NCI-H2029 treated with DMSO at 0.1 percent for 48 hours (cell line): ENCODE data around the gene CLCA1.
"Not testable (repeated sequence)": the region's sequence is repeated elsewhere in the genome, so short reads cannot be mapped to it uniquely, and the experiment has no call there.

Source experiments
- DNase-seq: peaks from one replicate; lab custom pipeline; 2025; lab: John Stamatoyannopoulos, UW

The CLCA1 gene

GRCh38 chr1:86466109-86466844 is 2.5 kb upstream of the CLCA1 start:
- DNase-seq: no peak

- DNase-seq: no peak
These were observed 1.7 kb upstream of the CLCA1 start for GRCh38 chr1:86466986-86467385.

GRCh38 chr1:86470859-86471258 is 2.1 kb downstream of the CLCA1 start:
- no peak for DNase-seq

DNA sequence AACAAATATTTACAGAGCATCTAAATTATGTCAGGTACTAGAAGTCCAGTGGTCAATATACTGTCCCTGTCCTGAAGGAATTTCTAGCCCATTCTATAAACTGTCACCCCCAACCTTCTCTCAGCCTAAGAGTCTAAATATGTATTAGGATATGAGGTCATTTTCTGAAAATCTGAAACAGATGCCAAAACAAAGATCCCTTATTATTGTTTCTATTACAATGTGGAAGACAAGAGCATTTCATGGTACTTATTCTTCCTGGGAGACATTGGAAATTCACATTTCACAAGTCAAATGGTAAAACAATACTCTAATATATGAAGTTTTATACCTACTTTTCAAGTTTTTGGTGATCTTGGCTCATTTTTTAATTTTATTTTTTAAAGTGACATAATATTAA is 2.6 kb downstream of the CLCA1 start:
- no peak for DNase-seq

DNA sequence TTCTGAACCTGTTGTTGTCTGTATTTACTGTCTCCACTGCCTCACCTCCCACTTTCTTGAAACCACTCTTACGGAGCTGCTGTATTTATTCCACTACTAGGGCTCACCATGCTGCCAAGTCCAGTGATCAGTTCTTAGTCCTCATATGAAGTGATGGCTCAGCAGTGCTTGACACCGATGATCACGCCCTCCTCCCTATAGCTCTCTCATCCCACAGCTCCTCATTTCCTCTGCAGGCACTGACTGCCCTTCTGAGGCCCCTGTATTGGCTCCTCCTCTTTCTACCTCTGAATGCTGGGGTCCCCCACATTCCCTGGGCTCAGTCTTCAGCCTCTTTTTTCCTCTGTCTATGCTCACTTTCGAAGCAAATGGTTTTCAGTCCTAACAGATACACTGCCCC is 3.4 kb downstream of the CLCA1 start:
- DNase-seq: no peak

DNA sequence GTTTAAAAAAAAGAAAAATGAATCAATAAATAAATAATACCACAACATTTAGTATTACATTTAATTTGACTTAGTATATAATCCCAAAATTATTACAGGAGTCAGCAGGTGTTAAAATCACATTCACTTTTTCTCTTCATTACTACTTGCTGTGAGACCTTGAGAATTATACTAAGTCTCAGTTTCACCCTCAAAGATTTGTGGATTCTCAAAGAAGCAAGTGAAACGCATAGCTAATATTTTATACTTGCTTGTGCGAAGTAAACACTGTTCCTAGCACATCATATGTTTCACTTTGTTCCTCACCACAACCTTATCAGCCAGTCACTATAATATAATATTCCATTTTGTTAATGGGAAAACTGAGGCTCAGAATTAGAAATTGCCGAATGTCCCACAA is 4.0 kb downstream of the CLCA1 start:
- DNase-seq: no peak

GRCh38 chr1:86477256-86477655 is 8.5 kb downstream of the CLCA1 start:
- no peak for DNase-seq

- no peak for DNase-seq
These were observed 9.0 kb downstream of the CLCA1 start for GRCh38 chr1:86477682-86478081.

- DNase-seq: no peak
These were observed 9.9 kb downstream of the CLCA1 start for GRCh38 chr1:86478416-86479156.

GRCh38 chr1:86481966-86482365 is 13.2 kb downstream of the CLCA1 start:
- DNase-seq: no peak

DNA sequence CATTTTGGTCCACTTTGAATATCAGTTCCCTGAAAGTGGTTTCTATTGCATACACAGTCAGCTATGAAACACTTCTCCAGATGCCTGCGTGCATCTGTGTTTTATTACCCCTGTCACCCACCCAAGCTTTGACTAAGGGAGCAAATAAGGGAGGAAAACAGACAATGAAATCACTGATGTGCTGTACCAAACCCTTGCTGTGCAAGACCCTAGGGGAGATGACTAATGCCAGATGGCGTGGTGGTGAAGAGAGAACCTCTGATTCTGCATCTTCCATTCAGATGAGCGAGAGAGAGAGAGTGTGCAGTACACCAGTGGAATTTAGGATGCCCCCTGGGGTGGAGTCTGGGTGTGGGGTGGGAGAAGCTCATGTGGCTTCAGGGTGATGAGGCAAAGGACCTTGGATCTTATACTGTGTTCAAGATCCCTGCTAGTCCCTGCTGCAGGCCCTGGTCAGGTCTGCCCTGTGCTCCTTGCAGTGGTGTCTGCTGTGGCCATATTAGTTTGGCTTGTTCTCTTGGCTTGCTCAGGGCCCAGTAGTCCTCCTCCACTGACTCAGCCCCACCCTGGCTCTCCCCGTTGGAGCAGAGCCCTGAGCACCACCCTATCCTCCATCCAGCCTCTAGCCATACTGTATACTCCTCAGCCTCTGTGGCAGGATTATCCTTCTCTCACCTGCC is 18.5 kb downstream of the CLCA1 start:
- no peak for DNase-seq

DNA sequence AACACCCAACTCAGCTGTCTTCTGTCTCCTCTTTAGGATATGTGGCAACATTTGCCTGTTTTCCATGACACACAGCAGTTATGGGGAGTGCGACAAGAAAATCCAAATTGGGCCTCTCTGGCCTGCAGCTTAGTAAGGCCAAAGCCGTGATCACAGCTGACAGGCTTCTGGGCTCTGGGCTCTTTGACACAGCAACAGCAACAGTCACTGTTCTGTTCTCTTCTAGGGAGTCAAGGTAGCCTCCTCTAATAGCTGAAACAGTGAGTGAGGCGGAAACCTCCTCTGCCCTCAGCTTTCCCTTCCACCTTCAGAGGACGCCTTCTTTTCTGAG is 19.0 kb downstream of the CLCA1 start:
- DNase-seq: no peak

GRCh38 chr1:86489242-86489878 is 20.6 kb downstream of the CLCA1 start:
- DNase-seq: no peak

DNA sequence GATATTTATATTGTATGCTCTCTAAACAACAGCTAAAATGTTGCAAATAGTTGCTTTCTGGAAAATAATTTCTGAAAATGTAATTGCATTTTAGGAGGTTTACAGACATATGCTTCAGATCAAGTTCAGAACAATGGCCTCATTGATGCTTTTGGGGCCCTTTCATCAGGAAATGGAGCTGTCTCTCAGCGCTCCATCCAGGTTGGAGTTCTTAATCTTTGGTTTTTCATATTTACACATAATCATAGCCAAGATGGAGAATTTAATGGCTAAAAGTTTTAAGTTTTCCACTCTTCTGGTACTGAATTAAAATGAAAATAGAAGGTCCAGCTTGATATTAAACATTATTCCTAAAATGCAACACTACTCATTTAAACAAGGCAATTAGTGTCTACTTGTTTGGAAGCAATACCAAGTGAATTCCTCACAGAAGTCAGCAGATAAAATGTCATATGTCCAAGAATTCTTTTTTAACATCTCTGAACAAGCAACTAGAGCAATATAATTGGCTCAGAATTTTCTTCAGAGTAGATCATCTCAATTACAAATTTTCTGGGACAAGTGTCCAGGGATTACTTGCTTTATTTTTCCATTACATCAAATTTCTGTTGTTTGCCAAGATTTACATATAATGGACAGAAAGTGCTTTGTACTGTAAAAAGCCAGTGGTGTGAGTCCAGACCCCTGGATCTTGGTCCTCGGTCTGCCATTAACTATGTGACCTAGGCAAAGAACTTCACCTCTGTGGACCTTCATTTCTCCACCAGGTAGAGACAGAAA is 22.6 kb downstream of the CLCA1 start:
- DNase-seq: no peak

- DNase-seq: no peak
These were observed 29.6 kb downstream of the CLCA1 start for GRCh38 chr1:86498281-86498680.

DNA sequence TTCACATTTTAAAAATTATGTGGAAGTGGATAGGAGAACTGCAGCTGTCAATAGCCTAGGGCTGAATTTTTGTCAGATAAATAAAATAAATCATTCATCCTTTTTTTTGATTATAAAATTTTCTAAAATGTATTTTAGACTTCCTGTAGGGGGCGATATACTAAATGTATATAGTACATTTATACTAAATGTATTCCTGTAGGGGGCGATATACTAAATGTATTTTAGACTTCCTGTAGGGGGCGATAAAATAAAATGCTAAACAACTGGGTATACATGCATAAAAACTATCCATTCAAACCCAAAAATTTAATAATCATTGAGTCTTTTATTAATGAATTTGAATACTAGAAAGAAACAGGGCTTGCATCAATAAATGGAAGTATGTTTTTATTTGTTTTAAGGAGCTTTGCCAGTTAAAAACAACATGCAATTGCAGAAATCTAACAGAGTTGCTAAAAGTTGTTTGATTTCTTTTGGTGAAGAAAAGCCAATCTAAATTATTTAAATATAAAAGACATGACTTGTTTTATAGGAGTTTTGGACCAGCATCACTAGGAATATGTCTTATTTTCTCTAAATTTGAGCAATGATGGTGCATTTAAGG is 31.4 kb downstream of the CLCA1 start:
- DNase-seq: peak; percentile 57

GRCh38 chr1:86500714-86501113 is 32.0 kb downstream of the CLCA1 start:
- no peak for DNase-seq

GRCh38 chr1:86502125-86502646 is 33.5 kb downstream of the CLCA1 start:
- not testable (repeated sequence) for DNase-seq

GRCh38 chr1:86502721-86503405 is 34.1 kb downstream of the CLCA1 start:
- DNase-seq: no peak

GRCh38 chr1:86503406-86504136 is 34.8 kb downstream of the CLCA1 start:
- DNase-seq: no peak
